AG04450 (cell line): ENCODE data around the gene NPY1R. TPM values are rescaled to one million over a fixed set of nuclear protein-coding genes. Genes with fewer than 3 reads are reported as not detected.

Source experiments
- CTCF ChIA-PET: fragments of 300-600, 350-600 bp; formaldehyde crosslinking; extraction: SDS; loops from one replicate; lab custom pipeline; 2022; ENCODE audit warnings: antibody characterized with exemption, inconsistent platforms; lab: Charles Lee
- POLR2A ChIA-PET: fragments of 350-600 bp; formaldehyde crosslinking; extraction: SDS; loops from one replicate; lab custom pipeline; 2021; ENCODE audit warnings: antibody characterized with exemption, inconsistent platforms; lab: Yijun Ruan, JAX
- DNase-seq: peaks from one replicate; pipeline ENCODE4 v3.0.0-alpha.2; 2011; ENCODE audit warnings: low read depth, low spot score
- H3K27ac ChIP-seq: one replicate; pipeline ENCODE4 v1.5.1; 2012; ENCODE audit warnings: low read depth, low read length, control low read depth
- H3K27me3 ChIP-seq: one replicate; pipeline ENCODE4 v1.6.0; 2012; ENCODE audit warnings: low read length; ENCODE audit not compliant: control insufficient read depth, insufficient read depth
- H3K4me3 ChIP-seq: 2 replicates; pipeline ENCODE4 v1.5.1; 2011; ENCODE audit warnings: mild to moderate bottlenecking, low read depth, low read length, control low read depth
- H3K9me3 ChIP-seq: 2 replicates; pipeline ENCODE4 v1.5.1; 2012; ENCODE audit warnings: low read length; ENCODE audit not compliant: control insufficient read depth, insufficient read depth
- CTCF ChIP-seq: IDR thresholded peaks from 2 replicates; pipeline ENCODE4 v1.5.1; 2011; ENCODE audit warnings: low read depth, low read length, control low read depth, inconsistent platforms
- polyA minus RNA-seq: library from RNA; depleted of rRNA, polyadenylated mRNA; stranded (reverse); fragments of >200 nt; gene quantifications from 2 replicates; pipeline ENCODE4 v1.2.3, GENCODE V29; 2011; rRNA and poly(A)+ RNA removed
- polyA plus RNA-seq: library from polyadenylated mRNA; depleted of rRNA; stranded (reverse); fragments of >200 nt; gene quantifications from 2 replicates; pipeline ENCODE4 v1.2.3, GENCODE V29; 2011; rRNA removed

Gene NPY1R
- polyA plus RNA-seq (not detected in 2 replicates), polyA minus RNA-seq (not detected in 2 replicates)

- Histone ChIP-seq H3K27ac (no peak within 1 kb of the TSS), H3K9me3 (no peaks in the 10 kb centered on the region; the same call in 1 of the 2 replicates), H3K27me3 (peaks cover 22% of the 10 kb centered on the region), H3K4me3 (peak within 1 kb of the TSS; percentile 65)
- DNase-seq = peak; percentile 36
- peak; percentile 79 for TF ChIP-seq CTCF
- POLR2A ChIA-PET = no interaction called here
- CTCF ChIA-PET = interaction anchor here (0.6 to 6.1 kb wide), 24 partner anchors 8 to 1399 kb away, joined by 3 to 160 read pairs (median 4); no protein-coding TSS in a partner anchor
These were observed at the start of gene NPY1R for GRCh38 chr4:163332526-163333406. TSS of gene NPY1R (minus strand) at chr4:163332596. CDS start at chr4:163326554, 6,042 bp downstream.

GRCh38 chr4:163380703-163381102 is 48.3 kb upstream of the NPY1R start:
- Histone ChIP-seq H3K9me3 (no peaks in the 10 kb centered on the region), H3K27ac (no peak overlapping the region), H3K4me3 (no peak overlapping the region), H3K27me3 (no peaks in the 10 kb centered on the region)
- no peak for TF ChIP-seq CTCF
- POLR2A ChIA-PET = no interaction called here
- DNase-seq = no peak
- CTCF ChIA-PET = no interaction called here

GRCh38 chr4:163378661-163379060 is 46.3 kb upstream of the NPY1R start:
- Histone ChIP-seq H3K27me3 (no peaks in the 10 kb centered on the region), H3K27ac (no peak overlapping the region), H3K9me3 (no peaks in the 10 kb centered on the region), H3K4me3 (no peak overlapping the region)
- POLR2A ChIA-PET = no interaction called here
- no peak for TF ChIP-seq CTCF
- DNase-seq = no peak
- CTCF ChIA-PET = no interaction called here

GRCh38 chr4:163372029-163372428 is 39.6 kb upstream of the NPY1R start:
- H3K27ac ChIP-seq = no peak overlapping the region
- CTCF ChIA-PET = no interaction called here

More at GRCh38 chr4:163372029-163372428, 39.6 kb upstream of the NPY1R start:
- no peak for TF ChIP-seq CTCF
- POLR2A ChIA-PET = no interaction called here
- Histone ChIP-seq H3K9me3 (no peaks in the 10 kb centered on the region), H3K4me3 (no peak overlapping the region), H3K27me3 (no peaks in the 10 kb centered on the region)
- DNase-seq = no peak
